GM12892 (cell line): ENCODE measurements around the gene UPK3A.
"Not testable (repeated sequence)": the region's sequence is repeated elsewhere in the genome, so short reads cannot be mapped to it uniquely, and the experiment has no call there.

Experiments
- DNase-seq: peaks from one replicate; pipeline ENCODE4 v3.0.0; 2011; ENCODE audit not compliant: insufficient read length
- FAIRE-seq: peaks from 2 replicates; lab custom pipeline; 2011; peaks lifted over from hg19 to GRCh38; lab: Jason Lieb, UNC
- POLR2A ChIP-seq: IDR thresholded peaks from 2 replicates; pipeline ENCODE4 v1.6.1; 2011; ENCODE audit warnings: low read depth, low read length, control low read depth
- POLR2AphosphoS5 ChIP-seq: IDR thresholded peaks from 2 replicates; pipeline ENCODE4 v1.6.1; 2011; ENCODE audit warnings: low read depth, low read length, control low read depth
- TAF1 ChIP-seq: IDR thresholded peaks from 2 replicates; pipeline ENCODE4 v1.6.1; 2011; ENCODE audit warnings: low read depth, mild to moderate bottlenecking, control low read depth, low read length, borderline replicate concordance

The UPK3A gene

GRCh38 chr22:45242778-45243191 is 42.0 kb upstream of the UPK3A start:
- DNase-seq (no peak), FAIRE-seq (no peak)
- TF ChIP-seq POLR2A: no peak
- no peak for TF ChIP-seq POLR2AphosphoS5
- no peak for TF ChIP-seq TAF1

GRCh38 chr22:45244916-45245315 is 39.8 kb upstream of the UPK3A start:
- DNase-seq (no peak), FAIRE-seq (no peak)
- no peak for TF ChIP-seq POLR2AphosphoS5
- no peak for TF ChIP-seq TAF1
- no peak for TF ChIP-seq POLR2A

GRCh38 chr22:45246060-45246985 is 38.4 kb upstream of the UPK3A start:
- FAIRE-seq (peak; percentile 44), DNase-seq (no peak)
- TF ChIP-seq POLR2AphosphoS5 (no peak), POLR2A (no peak), TAF1 (no peak)

- FAIRE-seq: peak; percentile 33
- no peak for DNase-seq
- TF ChIP-seq POLR2AphosphoS5 (no peak), POLR2A (no peak), TAF1 (no peak)
These were observed 35.8 kb upstream of the UPK3A start for GRCh38 chr22:45248832-45249561.

- DNase-seq (no peak), FAIRE-seq (no peak)
- TF ChIP-seq POLR2AphosphoS5 (no peak), TAF1 (no peak), POLR2A (no peak)
These were observed 32.9 kb upstream of the UPK3A start for GRCh38 chr22:45251825-45252224.

- TF ChIP-seq TAF1 (no peak), POLR2AphosphoS5 (no peak), POLR2A (no peak)
- FAIRE-seq (no peak), DNase-seq (no peak)
These were observed 31.6 kb upstream of the UPK3A start for GRCh38 chr22:45253039-45253641.

- DNase-seq (no peak), FAIRE-seq (no peak)
- no peak for TF ChIP-seq TAF1
- no peak for TF ChIP-seq POLR2A
- no peak for TF ChIP-seq POLR2AphosphoS5
These were observed 30.4 kb upstream of the UPK3A start for GRCh38 chr22:45254388-45254787.

GRCh38 chr22:45254789-45255278 is 29.9 kb upstream of the UPK3A start:
- TF ChIP-seq POLR2A: no peak
- no peak for TF ChIP-seq TAF1
- TF ChIP-seq POLR2AphosphoS5: no peak
- DNase-seq (no peak), FAIRE-seq (peak; percentile 91)

GRCh38 chr22:45257941-45258340 is 26.8 kb upstream of the UPK3A start:
- DNase-seq, FAIRE-seq: not testable (repeated sequence)

GRCh38 chr22:45259754-45260394 is 24.9 kb upstream of the UPK3A start:
- no peak for TF ChIP-seq POLR2A
- no peak for TF ChIP-seq TAF1
- no peak for TF ChIP-seq POLR2AphosphoS5
- no peak for DNase-seq
- no peak for FAIRE-seq

- FAIRE-seq, DNase-seq: not testable (repeated sequence)
These were observed 24.4 kb upstream of the UPK3A start for GRCh38 chr22:45260395-45260759.
